Suprapubic skin (tissue), 4 donors: Measurements from ENCODE around the gene RND1.

ENCODE experiments used
- EP300 ChIP-seq: sonication (generic); formaldehyde crosslinking; IDR thresholded peaks from one replicate; pipeline ENCODE4 v1.6.1; 2017; ENCODE audit warnings: antibody characterized with exemption
- POLR2A ChIP-seq, 2 donors: fragments of 450-650 bp; IDR thresholded peaks; one replicate each; pipeline ENCODE4 v1.6.1; 2017; ENCODE audit warnings: antibody characterized with exemption in 2 of 2, mild to moderate bottlenecking in 2 of 2, moderate library complexity in 2 of 2
- POLR2AphosphoS5 ChIP-seq, 3 donors: sonication (generic); formaldehyde crosslinking; IDR thresholded peaks; one replicate each; pipeline ENCODE4 v1.6.1; 2017; ENCODE audit warnings: antibody characterized with exemption in 3 of 3
- TF ChIP-seq, protein P1 (sequence below), 2 donors: fragments of 200-600 bp in 1 of 2; fragments of 450-650 bp in 1 of 2; sonication (generic) in 1 of 2; IDR thresholded peaks; one replicate each; pipeline ENCODE4 v1.5.1; 2016 to 2019; ENCODE audit warnings: antibody characterized with exemption in 2 of 2, mild to moderate bottlenecking in 1 of 2, moderate library complexity in 1 of 2

DNA sequence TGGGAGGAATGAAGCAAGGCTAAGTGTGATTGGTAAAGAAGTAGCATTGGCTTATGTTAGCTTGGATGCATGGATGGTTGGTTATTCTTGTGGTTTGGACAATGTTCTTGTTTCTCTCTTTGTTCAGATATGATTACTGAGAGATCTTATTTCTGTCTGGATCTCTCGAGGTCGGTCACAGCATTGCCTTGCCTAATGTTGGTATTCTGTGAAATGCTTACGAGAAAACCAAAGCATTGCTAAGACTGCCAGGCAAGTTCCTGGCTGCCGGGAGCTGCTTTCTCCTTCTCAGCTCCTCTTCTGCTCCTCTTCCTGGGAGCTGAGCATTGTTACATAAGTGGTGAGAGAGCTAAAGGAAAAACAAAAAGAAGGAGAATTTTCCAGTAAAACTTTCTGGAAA is 7.4 kb upstream of the RND1 start:
- TF ChIP-seq POLR2A (IDR thresholded peaks at IDR 0.05) (no peak), POLR2AphosphoS5 (IDR thresholded peaks at IDR 0.05) (no peak), EP300 (no peak)
- TF ChIP-seq, protein P1, sequence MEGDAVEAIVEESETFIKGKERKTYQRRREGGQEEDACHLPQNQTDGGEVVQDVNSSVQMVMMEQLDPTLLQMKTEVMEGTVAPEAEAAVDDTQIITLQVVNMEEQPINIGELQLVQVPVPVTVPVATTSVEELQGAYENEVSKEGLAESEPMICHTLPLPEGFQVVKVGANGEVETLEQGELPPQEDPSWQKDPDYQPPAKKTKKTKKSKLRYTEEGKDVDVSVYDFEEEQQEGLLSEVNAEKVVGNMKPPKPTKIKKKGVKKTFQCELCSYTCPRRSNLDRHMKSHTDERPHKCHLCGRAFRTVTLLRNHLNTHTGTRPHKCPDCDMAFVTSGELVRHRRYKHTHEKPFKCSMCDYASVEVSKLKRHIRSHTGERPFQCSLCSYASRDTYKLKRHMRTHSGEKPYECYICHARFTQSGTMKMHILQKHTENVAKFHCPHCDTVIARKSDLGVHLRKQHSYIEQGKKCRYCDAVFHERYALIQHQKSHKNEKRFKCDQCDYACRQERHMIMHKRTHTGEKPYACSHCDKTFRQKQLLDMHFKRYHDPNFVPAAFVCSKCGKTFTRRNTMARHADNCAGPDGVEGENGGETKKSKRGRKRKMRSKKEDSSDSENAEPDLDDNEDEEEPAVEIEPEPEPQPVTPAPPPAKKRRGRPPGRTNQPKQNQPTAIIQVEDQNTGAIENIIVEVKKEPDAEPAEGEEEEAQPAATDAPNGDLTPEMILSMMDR (IDR thresholded peaks at IDR 0.05), result no peak
